ENCODE data around the gene ZNF454. TPM values are rescaled to one million over a fixed set of nuclear protein-coding genes. Genes with fewer than 3 reads are reported as not detected.

Gene ZNF454
- total RNA-seq, 1 donor from 2014 or later, result 0.15 TPM

GRCh38 chr5:178997191-178997590 lies 56.2 kb downstream of the ZNF454 start:
- Mint-ChIP-seq H3K4me1 (ENCODE audit: unreplicated experiment) (peaks cover 3% of the 10 kb centered on the region), H3K36me3 (ENCODE audit: low read depth, unreplicated experiment) (peaks cover 18% of the 10 kb centered on the region), H3K27ac (ENCODE audit: unreplicated experiment) (no peak overlapping the region), H3K27me3 (ENCODE audit: unreplicated experiment) (peaks cover 23% of the 10 kb centered on the region), H3K4me3 (ENCODE audit: unreplicated experiment) (no peak overlapping the region), H3K9me3 (ENCODE audit: unreplicated experiment) (peaks cover 10% of the 10 kb centered on the region)
- no peak for TF ChIP-seq CTCF (IDR thresholded peaks at IDR 0.05; ENCODE audit: unreplicated experiment)
- no peak for DNase-seq (ENCODE audit: low spot score)

- Mint-ChIP-seq H3K9me3 (ENCODE audit: unreplicated experiment) (peaks cover 3% of the 10 kb centered on the region), H3K27ac (ENCODE audit: unreplicated experiment) (no peak overlapping the region), H3K4me3 (ENCODE audit: unreplicated experiment) (no peak overlapping the region), H3K36me3 (ENCODE audit: low read depth, unreplicated experiment) (peaks cover 8% of the 10 kb centered on the region), H3K4me1 (ENCODE audit: unreplicated experiment) (peaks cover 3% of the 10 kb centered on the region), H3K27me3 (ENCODE audit: unreplicated experiment) (peaks cover 18% of the 10 kb centered on the region)
- no peak for TF ChIP-seq CTCF (IDR thresholded peaks at IDR 0.05; ENCODE audit: unreplicated experiment)
- no peak for DNase-seq (ENCODE audit: low spot score)
These were observed 57.4 kb downstream of the ZNF454 start for GRCh38 chr5:178998441-178998840.

- H3K9me3 Mint-ChIP-seq (ENCODE audit: unreplicated experiment), result peaks cover 15% of the 10 kb centered on the region
- no peaks in the 10 kb centered on the region for H3K4me1 Mint-ChIP-seq (ENCODE audit: unreplicated experiment)
- TF ChIP-seq CTCF (IDR thresholded peaks at IDR 0.05; ENCODE audit: unreplicated experiment), result no peak
These were observed 65.6 kb downstream of the ZNF454 start for GRCh38 chr5:179006564-179006963.

GRCh38 chr5:179008667-179009066 lies 67.7 kb downstream of the ZNF454 start:
- no peak for DNase-seq (ENCODE audit: low spot score)
- Mint-ChIP-seq H3K27ac (ENCODE audit: unreplicated experiment) (no peak overlapping the region), H3K36me3 (ENCODE audit: low read depth, unreplicated experiment) (peaks cover 6% of the 10 kb centered on the region), H3K4me1 (ENCODE audit: unreplicated experiment) (no peaks in the 10 kb centered on the region), H3K27me3 (ENCODE audit: unreplicated experiment) (peaks cover 4% of the 10 kb centered on the region), H3K4me3 (ENCODE audit: unreplicated experiment) (no peak overlapping the region), H3K9me3 (ENCODE audit: unreplicated experiment) (peaks cover 28% of the 10 kb centered on the region)
- no peak for TF ChIP-seq CTCF (IDR thresholded peaks at IDR 0.05; ENCODE audit: unreplicated experiment)

More at GRCh38 chr5:179006564-179006963, 65.6 kb downstream of the ZNF454 start:
- Mint-ChIP-seq H3K36me3 (ENCODE audit: low read depth, unreplicated experiment) (peaks cover 3% of the 10 kb centered on the region), H3K4me3 (ENCODE audit: unreplicated experiment) (no peak overlapping the region), H3K27me3 (ENCODE audit: unreplicated experiment) (peaks cover 4% of the 10 kb centered on the region), H3K27ac (ENCODE audit: unreplicated experiment) (no peak overlapping the region)
- DNase-seq (ENCODE audit: low spot score), result no peak

Other genes with a start within 250 kb of the ZNF454 start
- 23.2 TPM for gene ZNF354A, start 210.5 kb upstream of the ZNF454 start, total RNA-seq (ENCODE audit: unreplicated experiment)
- gene ZNF354B, start 81.2 kb upstream of the ZNF454 start, total RNA-seq (ENCODE audit: unreplicated experiment), result 23.6 TPM
- gene ZFP2, start 45.3 kb upstream of the ZNF454 start, total RNA-seq (ENCODE audit: unreplicated experiment), result 2.8 TPM
- gene GRM6, start 54.1 kb downstream of the ZNF454 start, total RNA-seq (ENCODE audit: unreplicated experiment), result not detected
- 5.9 TPM for gene ZNF879, start 82.6 kb downstream of the ZNF454 start, total RNA-seq (ENCODE audit: unreplicated experiment)
- gene ZNF354C, start 119.2 kb downstream of the ZNF454 start, total RNA-seq (ENCODE audit: unreplicated experiment), result 6.0 TPM

All from endothelial cell (in vitro differentiated cells).